HG02938 (cell line): ENCODE results near the gene DPF3.

Experiments
- ATAC-seq: cut with Tn5 transposase; IDR thresholded peaks from one replicate; pipeline ENCODE4 v1.9.1; 2021; ENCODE audit warnings: mild to moderate bottlenecking, moderate library complexity; ENCODE audit not compliant: unreplicated experiment

Gene DPF3

GRCh38 chr14:72745546-72745945 is 148.4 kb downstream of the DPF3 start:
- no peak for ATAC-seq

- ATAC-seq, result no peak
Observed at GRCh38 chr14:72744416-72745120, 149.3 kb downstream of the DPF3 start.

- no peak for ATAC-seq
Observed at GRCh38 chr14:72743626-72744025, 150.3 kb downstream of the DPF3 start.

- no peak for ATAC-seq
Observed at GRCh38 chr14:72742838-72743195, 151.1 kb downstream of the DPF3 start.

GRCh38 chr14:72742118-72742837 is 151.6 kb downstream of the DPF3 start:
- ATAC-seq, result no peak

- no peak for ATAC-seq
Observed at GRCh38 chr14:72741826-72742117, 152.1 kb downstream of the DPF3 start.

GRCh38 chr14:72740966-72741825 is 152.7 kb downstream of the DPF3 start:
- ATAC-seq, result no peak

- ATAC-seq, result no peak
Observed at GRCh38 chr14:72740504-72740961, 153.4 kb downstream of the DPF3 start.

GRCh38 chr14:72739446-72740405 is 154.2 kb downstream of the DPF3 start:
- ATAC-seq, result no peak

- ATAC-seq, result no peak
Observed at GRCh38 chr14:72738161-72738611, 155.7 kb downstream of the DPF3 start.

- no peak for ATAC-seq
Observed at GRCh38 chr14:72737560-72737943, 156.3 kb downstream of the DPF3 start.

GRCh38 chr14:72736786-72737559 is 156.9 kb downstream of the DPF3 start:
- ATAC-seq, result no peak

- ATAC-seq, result no peak
Observed at GRCh38 chr14:72736308-72736707, 157.6 kb downstream of the DPF3 start.

- ATAC-seq, result no peak
Observed at GRCh38 chr14:72732022-72732780, 161.7 kb downstream of the DPF3 start.

GRCh38 chr14:72731252-72732020 is 162.5 kb downstream of the DPF3 start:
- no peak for ATAC-seq

GRCh38 chr14:72730468-72730867 is 163.4 kb downstream of the DPF3 start:
- ATAC-seq, result no peak

- no peak for ATAC-seq
Observed at GRCh38 chr14:72726444-72726843, 167.5 kb downstream of the DPF3 start.

- ATAC-seq, result no peak
Observed at GRCh38 chr14:72723858-72724530, 169.9 kb downstream of the DPF3 start.
